Memory B cell (primary cell): ENCODE results near the gene CHAD.
"Not testable (repeated sequence)": the region's sequence is repeated elsewhere in the genome, so short reads cannot be mapped to it uniquely, and the experiment has no call there.

Experiments
- ATAC-seq: fragments of 150-1000 bp; cut with Tn5 transposase; 2 replicates; pipeline ENCODE4 v1.10.0; 2021; ENCODE audit warnings: low read depth, mild to moderate bottlenecking, moderate library complexity
- DNase-seq, 2 donors: peaks; one replicate each; pipeline ENCODE4 v3.0.0; 2022; ENCODE audit warnings: low spot score in 2 of 2
- H3K27ac Mint-ChIP-seq: one replicate; pipeline ENCODE4 v1.8.0; 2022; ENCODE audit warnings: mild to moderate bottlenecking, moderate library complexity, mixed read lengths
- H3K27me3 Mint-ChIP-seq: one replicate; pipeline ENCODE4 v1.8.0; 2022; ENCODE audit warnings: mixed read lengths
- H3K36me3 Mint-ChIP-seq: one replicate; pipeline ENCODE4 v1.8.0; 2022; ENCODE audit warnings: mild to moderate bottlenecking, mixed read lengths
- H3K4me1 Mint-ChIP-seq: one replicate; pipeline ENCODE4 v1.8.0; 2022; ENCODE audit warnings: mixed read lengths
- H3K4me3 Mint-ChIP-seq: one replicate; pipeline ENCODE4 v1.8.0; 2022; ENCODE audit warnings: mild to moderate bottlenecking, moderate library complexity, mixed read lengths
- H3K9me3 Mint-ChIP-seq: one replicate; pipeline ENCODE4 v1.8.0; 2022; ENCODE audit warnings: mixed read lengths

Gene CHAD

DNA sequence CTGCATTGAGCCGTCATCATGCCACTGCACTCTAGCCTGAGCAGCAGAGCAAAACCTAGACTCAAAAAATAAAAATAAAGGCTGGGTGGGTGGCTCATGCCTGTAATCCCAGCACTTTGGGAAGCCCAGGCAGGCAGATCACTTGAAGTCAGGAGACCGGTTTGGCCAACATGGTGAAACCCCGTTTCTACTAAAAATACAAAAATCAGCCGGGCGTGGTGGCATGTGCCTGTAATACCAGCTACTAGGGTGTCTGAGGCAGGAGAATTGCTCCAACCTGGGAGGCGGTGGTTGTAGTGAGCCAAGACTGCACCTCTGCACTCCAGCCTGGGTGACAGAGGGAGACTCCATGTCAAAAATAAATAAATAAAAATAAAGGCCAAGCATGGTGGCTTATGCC lies 40.6 kb downstream of the CHAD start:
- not testable (repeated sequence) for H3K27ac Mint-ChIP-seq, H3K27me3 Mint-ChIP-seq, H3K4me3 Mint-ChIP-seq, H3K36me3 Mint-ChIP-seq, ATAC-seq, H3K9me3 Mint-ChIP-seq, DNase-seq
- peaks cover 29% of the 10 kb centered on the region for H3K4me1 Mint-ChIP-seq

- peak overlapping the region; percentile 74 for H3K27ac Mint-ChIP-seq
- no peaks in the 10 kb centered on the region for H3K9me3 Mint-ChIP-seq
- peak overlapping the region; percentile 90 for H3K4me3 Mint-ChIP-seq
- H3K36me3 Mint-ChIP-seq = peaks cover 1% of the 10 kb centered on the region
- DNase-seq (peak in 1 of 2 donors; percentile 18), ATAC-seq (peak; percentile 29)
- H3K4me1 Mint-ChIP-seq = peaks cover 26% of the 10 kb centered on the region
- no peaks in the 10 kb centered on the region for H3K27me3 Mint-ChIP-seq
Measured at GRCh38 chr17:50426814-50427787, 41.6 kb downstream of the CHAD start.

DNA sequence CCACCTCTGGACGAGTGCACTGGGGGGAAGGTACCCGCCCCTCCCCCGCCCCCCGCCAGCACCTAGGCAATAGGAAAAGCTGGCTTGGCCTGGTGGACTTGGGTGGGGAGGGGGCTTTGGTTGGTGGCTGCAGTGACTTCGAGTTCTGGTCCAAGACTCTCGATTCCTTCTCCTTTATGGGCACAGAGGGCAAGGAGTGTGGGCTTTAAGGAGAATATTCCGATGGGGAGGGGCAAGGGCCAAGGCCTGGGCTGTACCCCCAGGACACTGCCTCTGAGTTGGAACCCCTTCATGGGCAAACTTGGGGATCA lies 42.3 kb downstream of the CHAD start:
- peak overlapping the region; percentile 74 for H3K27ac Mint-ChIP-seq
- no peak for ATAC-seq
- H3K36me3 Mint-ChIP-seq = no peaks in the 10 kb centered on the region
- peaks cover 28% of the 10 kb centered on the region for H3K4me1 Mint-ChIP-seq
- H3K4me3 Mint-ChIP-seq = peak overlapping the region; percentile 90
- DNase-seq = no peak
- no peaks in the 10 kb centered on the region for H3K27me3 Mint-ChIP-seq
- H3K9me3 Mint-ChIP-seq = no peaks in the 10 kb centered on the region

DNA sequence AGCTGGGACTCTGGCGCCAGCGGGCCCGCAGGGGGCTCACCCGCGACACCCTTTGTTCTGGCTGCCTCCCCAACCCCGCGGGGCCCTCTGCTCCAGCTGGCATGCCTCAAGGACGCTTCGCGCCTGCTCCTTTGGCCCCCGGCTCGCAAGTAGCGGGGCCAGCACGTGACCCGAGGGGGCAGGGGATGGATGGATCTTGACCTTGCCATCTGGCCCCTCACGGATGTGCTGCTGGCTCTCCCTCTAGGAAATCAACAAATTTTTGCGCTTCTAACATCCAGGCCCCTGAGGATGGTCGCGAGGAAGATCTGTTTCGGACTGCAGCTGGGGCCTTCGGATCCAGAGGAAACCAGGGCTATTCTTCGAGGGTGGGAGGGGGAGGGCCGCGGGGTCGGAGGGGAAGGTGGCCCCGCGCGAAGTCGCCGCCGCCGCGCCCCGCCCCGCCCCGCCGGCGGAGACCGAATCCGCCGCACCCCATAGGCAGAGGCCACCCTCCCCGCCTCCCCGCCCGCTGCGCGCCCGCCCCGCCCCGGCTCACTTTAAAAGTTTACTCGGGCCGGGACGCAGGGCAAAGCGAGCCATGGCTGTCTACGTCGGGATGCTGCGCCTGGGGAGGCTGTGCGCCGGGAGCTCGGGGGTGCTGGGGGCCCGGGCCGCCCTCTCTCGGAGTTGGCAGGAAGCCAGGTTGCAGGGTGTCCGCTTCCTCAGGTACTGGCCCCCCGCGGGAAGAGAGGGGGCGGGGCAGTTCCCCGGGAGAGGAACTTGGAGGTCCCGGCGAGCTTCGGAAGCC lies 42.8 kb downstream of the CHAD start, which contains the start of gene ACSF2:
TSS of gene ACSF2 (plus strand) at position 537 of the 790 bp plus-strand sequence. CDS start at position 581, 44 bp downstream.
- Mint-ChIP-seq H3K36me3 (no peaks in the 10 kb centered on the region), H3K4me3 (peak within 1 kb of the TSS; percentile 91), H3K4me1 (peaks cover 28% of the 10 kb centered on the region), H3K27ac (peak within 1 kb of the TSS; percentile 74), H3K9me3 (no peaks in the 10 kb centered on the region), H3K27me3 (no peaks in the 10 kb centered on the region)
- peak; percentile 49 to 61 for DNase-seq
- peak; percentile 82 for ATAC-seq

GRCh38 chr17:50424996-50425681 lies 43.5 kb downstream of the CHAD start:
- ATAC-seq = no peak
- Mint-ChIP-seq H3K27ac (peak overlapping the region; percentile 74), H3K4me1 (peaks cover 32% of the 10 kb centered on the region), H3K4me3 (peak overlapping the region; percentile 91), H3K27me3 (no peaks in the 10 kb centered on the region), H3K36me3 (no peaks in the 10 kb centered on the region), H3K9me3 (no peaks in the 10 kb centered on the region)
- no peak for DNase-seq

- Mint-ChIP-seq H3K36me3 (no peaks in the 10 kb centered on the region), H3K4me3 (no peak overlapping the region), H3K9me3 (no peaks in the 10 kb centered on the region), H3K27me3 (no peaks in the 10 kb centered on the region), H3K27ac (peak overlapping the region; percentile 74), H3K4me1 (peaks cover 30% of the 10 kb centered on the region)
- DNase-seq (no peak), ATAC-seq (no peak)
Measured at GRCh38 chr17:50424246-50424995, 44.3 kb downstream of the CHAD start.

- peak overlapping the region; percentile 14 for H3K4me3 Mint-ChIP-seq
- no peak for ATAC-seq
- H3K27me3 Mint-ChIP-seq = no peaks in the 10 kb centered on the region
- peaks cover 6% of the 10 kb centered on the region for H3K9me3 Mint-ChIP-seq
- peaks cover 32% of the 10 kb centered on the region for H3K4me1 Mint-ChIP-seq
- H3K27ac Mint-ChIP-seq = no peak overlapping the region
- no peak for DNase-seq
- H3K36me3 Mint-ChIP-seq = peaks cover 4% of the 10 kb centered on the region
Measured at GRCh38 chr17:50423553-50424159, 45.0 kb downstream of the CHAD start.

GRCh38 chr17:50422738-50423137 lies 45.9 kb downstream of the CHAD start:
- DNase-seq = no peak
- Mint-ChIP-seq H3K27me3 (no peaks in the 10 kb centered on the region), H3K9me3 (peaks cover 9% of the 10 kb centered on the region), H3K27ac (no peak overlapping the region), H3K4me1 (peaks cover 29% of the 10 kb centered on the region), H3K4me3 (no peak overlapping the region), H3K36me3 (peaks cover 6% of the 10 kb centered on the region)
- no peak for ATAC-seq

GRCh38 chr17:50421308-50422051 lies 47.2 kb downstream of the CHAD start:
- peaks cover 9% of the 10 kb centered on the region for H3K9me3 Mint-ChIP-seq
- peak overlapping the region; percentile 91 for H3K27ac Mint-ChIP-seq
- H3K4me3 Mint-ChIP-seq = peak overlapping the region; percentile 67
- peaks cover 20% of the 10 kb centered on the region for H3K4me1 Mint-ChIP-seq
- H3K36me3 Mint-ChIP-seq = peaks cover 6% of the 10 kb centered on the region
- no peaks in the 10 kb centered on the region for H3K27me3 Mint-ChIP-seq
- ATAC-seq = peak; percentile 57
- peak in 1 of 2 donors; percentile 12 for DNase-seq

- H3K4me3 Mint-ChIP-seq = no peak overlapping the region
Measured at GRCh38 chr17:50420419-50421112, 48.1 kb downstream of the CHAD start.

GRCh38 chr17:50419577-50419976 lies 49.1 kb downstream of the CHAD start:
- not testable (repeated sequence) for H3K27me3 Mint-ChIP-seq, H3K4me3 Mint-ChIP-seq, DNase-seq, ATAC-seq, H3K36me3 Mint-ChIP-seq, H3K9me3 Mint-ChIP-seq
- peak overlapping the region; percentile 70 for H3K27ac Mint-ChIP-seq
- peaks cover 12% of the 10 kb centered on the region for H3K4me1 Mint-ChIP-seq

More at GRCh38 chr17:50420419-50421112, 48.1 kb downstream of the CHAD start:
- Mint-ChIP-seq H3K36me3 (peaks cover 6% of the 10 kb centered on the region), H3K4me1 (peaks cover 18% of the 10 kb centered on the region), H3K27me3 (no peaks in the 10 kb centered on the region), H3K9me3 (peaks cover 9% of the 10 kb centered on the region), H3K27ac (peak overlapping the region; percentile 91)
- no peak for DNase-seq
- no peak for ATAC-seq

- Mint-ChIP-seq H3K4me3 (no peak overlapping the region), H3K27ac (no peak overlapping the region), H3K36me3 (peaks cover 6% of the 10 kb centered on the region), H3K9me3 (peaks cover 11% of the 10 kb centered on the region), H3K27me3 (peaks cover 3% of the 10 kb centered on the region), H3K4me1 (peaks cover 2% of the 10 kb centered on the region)
- ATAC-seq (no peak), DNase-seq (no peak)
Measured at GRCh38 chr17:50414808-50415207, 53.9 kb downstream of the CHAD start.
